CD4-positive, alpha-beta T cell (primary cell): ENCODE measurements around the gene ING2. TPM values are rescaled to one million over a fixed set of nuclear protein-coding genes. Genes with fewer than 3 reads are reported as not detected.
"Not testable (repeated sequence)": the region's sequence is repeated elsewhere in the genome, so short reads cannot be mapped to it uniquely, and the experiment has no call there.

ENCODE experiments used
- ATAC-seq: fragments of 200-7000 bp; cut with Tn5 transposase; one replicate; pipeline ENCODE4 v1.10.0; 2022; ENCODE audit warnings: mild to moderate bottlenecking; ENCODE audit not compliant: poor library complexity
- CTCF ChIA-PET: fragments of 350-600 bp; sonication (Branson Sonifier 250); formaldehyde crosslinking; loops from one replicate; lab custom pipeline; 2021; ENCODE audit warnings: antibody characterized with exemption, inconsistent platforms; lab: Charles Lee
- POLR2A ChIA-PET: fragments of 350-600 bp; sonication (Branson Sonifier 250); formaldehyde crosslinking; loops from one replicate; lab custom pipeline; 2021; ENCODE audit warnings: antibody characterized with exemption, inconsistent platforms; lab: Charles Lee
- DNase-seq, 14 experiments: peaks; one replicate each; pipeline ENCODE4 v3.0.0-alpha.2; 2013 to 2020; ENCODE audit warnings: mixed read lengths in 2 of 14
- H3K27ac ChIP-seq, 2 donors: one replicate each; pipeline versions ENCODE4 v1.5.1 to v1.7.0; 2013; ENCODE audit warnings: low read length in 2 of 2, low read depth in 1 of 2, mild to moderate bottlenecking in 1 of 2
- H3K27me3 ChIP-seq, 2 experiments: 1 replicate in 1 of 2; 2 replicates in 1 of 2; pipeline versions ENCODE4 v1.6.1 to v1.7.0; 2013; ENCODE audit warnings: low read length in 2 of 2, control low read depth in 1 of 2, mild to moderate bottlenecking in 1 of 2, moderate library complexity in 1 of 2; ENCODE audit not compliant: insufficient read depth in 2 of 2, control insufficient read depth in 1 of 2
- H3K36me3 ChIP-seq: one replicate; pipeline ENCODE4 v1.6.1; 2013; ENCODE audit warnings: low read length, control low read depth; ENCODE audit not compliant: insufficient read depth
- H3K4me1 ChIP-seq: one replicate; pipeline ENCODE4 v1.6.1; 2013; ENCODE audit warnings: low read length, control low read depth; ENCODE audit not compliant: insufficient read depth
- H3K4me3 ChIP-seq: one replicate; pipeline ENCODE4 v1.5.1; 2013; ENCODE audit warnings: mild to moderate bottlenecking, low read length, moderate library complexity
- H3K9me3 ChIP-seq, 2 experiments: 1 replicate in 1 of 2; 2 replicates in 1 of 2; pipeline versions ENCODE4 v1.6.1 to v1.7.0; 2013; ENCODE audit warnings: low read length in 2 of 2, mild to moderate bottlenecking in 2 of 2, control low read depth in 1 of 2, moderate library complexity in 1 of 2; ENCODE audit not compliant: control insufficient read depth in 1 of 2, insufficient read depth in 1 of 2
- H3K27ac Mint-ChIP-seq: one replicate; pipeline ENCODE4 v1.8.0; 2020; ENCODE audit warnings: mixed read lengths
- H3K27me3 Mint-ChIP-seq: one replicate; pipeline ENCODE4 v1.8.0; 2021; ENCODE audit warnings: mixed read lengths
- H3K36me3 Mint-ChIP-seq: one replicate; pipeline ENCODE4 v1.8.0; 2021; ENCODE audit warnings: low read depth, mixed read lengths
- H3K4me1 Mint-ChIP-seq: one replicate; pipeline ENCODE4 v1.8.0; 2021; ENCODE audit warnings: low read depth, mixed read lengths
- H3K4me3 Mint-ChIP-seq: one replicate; pipeline ENCODE4 v1.8.0; 2020; ENCODE audit warnings: mild to moderate bottlenecking, mixed read lengths
- H3K9me3 Mint-ChIP-seq: one replicate; pipeline ENCODE4 v1.8.0; 2020; ENCODE audit warnings: mixed read lengths
- intact Hi-C, 2 experiments: fragments of 100-400 bp; cut with DNase I in 1 of 2; cut with micrococcal nuclease in 1 of 2; formaldehyde crosslinking; loops; one replicate each; pipeline versions ENCODE4 v1.15.1 to v1.9.0; 2023 to 2025; cut with DNase I, micrococcal nuclease
- total RNA-seq, 174 experiments: library from RNA in 2 of 174; stranded (reverse) in 2 of 174; gene quantifications; one replicate each; pipeline ENCODE4 v1.2.3 and lab custom pipeline; 2021 to 2026
- TF ChIP-seq, protein P1 (sequence below): fragments of 200-600 bp; IDR thresholded peaks from one replicate; pipeline ENCODE4 v1.8.0; 2022; ENCODE audit warnings: antibody characterized with exemption, mild to moderate bottlenecking

The ING2 gene
- total RNA-seq, 2 experiments from 2014 or later = 12.5 to 12.8 TPM

DNA sequence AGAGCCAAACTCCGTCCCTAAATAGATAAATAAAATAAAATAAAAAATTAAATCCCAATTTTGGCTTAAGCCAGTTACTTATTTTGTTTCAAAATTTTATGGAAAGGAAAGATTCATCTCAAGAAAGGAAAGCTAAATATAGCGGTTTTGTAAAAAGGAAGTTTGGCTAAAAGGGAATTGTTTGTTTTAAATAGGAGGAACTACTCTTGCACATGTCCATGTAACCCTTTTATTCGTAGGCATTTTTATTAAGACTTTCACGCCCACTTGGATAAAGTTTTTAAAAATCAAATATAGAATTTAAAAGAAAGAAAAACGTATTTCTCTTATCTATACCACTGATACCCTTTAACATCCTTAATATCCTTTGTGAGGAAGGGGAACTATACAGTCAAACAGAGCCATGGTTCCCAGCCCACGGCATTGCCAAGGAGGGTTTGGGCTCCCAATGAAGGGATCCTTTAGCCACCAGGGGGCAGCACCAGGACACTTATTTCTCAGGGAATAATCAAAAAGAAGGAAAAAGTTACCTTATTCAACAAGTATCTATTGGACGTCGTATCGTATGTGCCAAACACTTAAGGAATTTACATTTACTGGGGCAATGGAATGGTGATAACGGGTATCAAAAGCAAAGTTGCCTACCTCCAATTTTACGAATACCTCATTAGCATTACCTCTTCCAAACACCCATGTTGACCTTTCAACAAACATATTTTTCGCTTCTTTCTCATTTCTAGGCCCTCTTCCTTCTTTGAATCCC lies 32.7 kb upstream of the ING2 start:
- intact Hi-C loops = loop anchor here (1.0 to 10.0 kb wide), 12 partner anchors 25 to 697 kb away; partner anchors contain the start of genes RWDD4 (in 2 of the 2), TRAPPC11 (in 2 of the 2) and ING2 (in 1 of the 2)
- ATAC-seq = peak; percentile 78
- no peaks in the 10 kb centered on the region for H3K27me3 ChIP-seq
- no peaks in the 10 kb centered on the region for H3K36me3 ChIP-seq
- H3K4me3 ChIP-seq = no peak overlapping the region
- TF ChIP-seq, protein P1, sequence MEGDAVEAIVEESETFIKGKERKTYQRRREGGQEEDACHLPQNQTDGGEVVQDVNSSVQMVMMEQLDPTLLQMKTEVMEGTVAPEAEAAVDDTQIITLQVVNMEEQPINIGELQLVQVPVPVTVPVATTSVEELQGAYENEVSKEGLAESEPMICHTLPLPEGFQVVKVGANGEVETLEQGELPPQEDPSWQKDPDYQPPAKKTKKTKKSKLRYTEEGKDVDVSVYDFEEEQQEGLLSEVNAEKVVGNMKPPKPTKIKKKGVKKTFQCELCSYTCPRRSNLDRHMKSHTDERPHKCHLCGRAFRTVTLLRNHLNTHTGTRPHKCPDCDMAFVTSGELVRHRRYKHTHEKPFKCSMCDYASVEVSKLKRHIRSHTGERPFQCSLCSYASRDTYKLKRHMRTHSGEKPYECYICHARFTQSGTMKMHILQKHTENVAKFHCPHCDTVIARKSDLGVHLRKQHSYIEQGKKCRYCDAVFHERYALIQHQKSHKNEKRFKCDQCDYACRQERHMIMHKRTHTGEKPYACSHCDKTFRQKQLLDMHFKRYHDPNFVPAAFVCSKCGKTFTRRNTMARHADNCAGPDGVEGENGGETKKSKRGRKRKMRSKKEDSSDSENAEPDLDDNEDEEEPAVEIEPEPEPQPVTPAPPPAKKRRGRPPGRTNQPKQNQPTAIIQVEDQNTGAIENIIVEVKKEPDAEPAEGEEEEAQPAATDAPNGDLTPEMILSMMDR = peak; percentile 92
- H3K9me3 Mint-ChIP-seq = no peaks in the 10 kb centered on the region
- no peaks in the 10 kb centered on the region for H3K9me3 ChIP-seq
- peak; percentile 71 to 92 (median 80) for DNase-seq
- H3K27me3 Mint-ChIP-seq = peaks cover 4% of the 10 kb centered on the region
- H3K36me3 Mint-ChIP-seq = no peaks in the 10 kb centered on the region
- H3K4me1 Mint-ChIP-seq = peaks cover 6% of the 10 kb centered on the region
- POLR2A ChIA-PET = no interaction called here
- peaks cover 3% of the 10 kb centered on the region for H3K4me1 ChIP-seq
- H3K4me3 Mint-ChIP-seq = no peak overlapping the region
- CTCF ChIA-PET = no interaction called here
- H3K27ac ChIP-seq = no peak overlapping the region
- H3K27ac Mint-ChIP-seq = no peak overlapping the region

- no peak overlapping the region for H3K27ac ChIP-seq
- ATAC-seq = no peak
- Mint-ChIP-seq H3K4me1 (no peaks in the 10 kb centered on the region), H3K9me3 (no peaks in the 10 kb centered on the region), H3K27ac (no peak overlapping the region), H3K36me3 (no peaks in the 10 kb centered on the region), H3K27me3 (no peaks in the 10 kb centered on the region), H3K4me3 (no peak overlapping the region)
- no peaks in the 10 kb centered on the region for H3K9me3 ChIP-seq
- TF ChIP-seq, protein P1 = no peak
- CTCF ChIA-PET = no interaction called here
- no peak overlapping the region for H3K4me3 ChIP-seq
- no peak for DNase-seq
- POLR2A ChIA-PET = interaction anchor here (0.6 to 0.9 kb wide), 2 partner anchors 10 to 20 kb away, joined by 3 to 4 read pairs; no protein-coding TSS in a partner anchor
- H3K27me3 ChIP-seq = no peaks in the 10 kb centered on the region
- no peaks in the 10 kb centered on the region for H3K4me1 ChIP-seq
- H3K36me3 ChIP-seq = no peaks in the 10 kb centered on the region
- intact Hi-C loops = loop anchor here (10.0 kb wide), 2 partner anchors 177 to 367 kb away; partner anchors contain the start of genes RWDD4 (in 1 of the 2) and TRAPPC11 (in 1 of the 2)
Measured at GRCh38 chr4:183478123-183478522, 26.7 kb upstream of the ING2 start.

DNA sequence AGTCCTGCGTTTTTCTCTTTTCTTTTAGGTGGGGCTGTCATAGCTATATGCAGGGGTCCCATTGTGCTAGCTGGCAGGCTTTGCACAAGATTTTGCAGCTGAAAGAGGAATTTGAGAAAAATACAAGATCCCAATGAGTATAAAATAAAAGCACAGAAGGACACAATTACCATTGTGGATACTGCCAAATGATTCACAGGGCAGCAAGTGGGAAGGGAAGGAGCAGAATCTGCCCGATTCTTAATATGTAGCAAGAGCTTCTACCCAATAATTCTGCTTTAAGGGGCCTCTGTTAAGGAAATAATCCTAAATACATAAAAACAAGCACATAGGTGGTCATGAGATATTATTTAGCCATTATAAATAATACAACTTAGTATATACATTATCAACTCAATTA lies 25.9 kb upstream of the ING2 start:
- no peaks in the 10 kb centered on the region for H3K9me3 Mint-ChIP-seq
- no peaks in the 10 kb centered on the region for H3K4me1 Mint-ChIP-seq
- H3K27ac Mint-ChIP-seq = no peak overlapping the region
- TF ChIP-seq, protein P1 = no peak
- ATAC-seq (no peak), DNase-seq (no peak)
- H3K36me3 ChIP-seq = no peaks in the 10 kb centered on the region
- H3K4me3 ChIP-seq = no peak overlapping the region
- no peak overlapping the region for H3K4me3 Mint-ChIP-seq
- no peaks in the 10 kb centered on the region for H3K36me3 Mint-ChIP-seq
- no peaks in the 10 kb centered on the region for H3K27me3 Mint-ChIP-seq
- no peaks in the 10 kb centered on the region for H3K4me1 ChIP-seq
- intact Hi-C loops = loop anchor here (10.0 kb wide), 2 partner anchors 176 to 366 kb away; partner anchors contain the start of genes RWDD4 (in 1 of the 2) and TRAPPC11 (in 1 of the 2)
- H3K27ac ChIP-seq = no peak overlapping the region
- no peaks in the 10 kb centered on the region for H3K9me3 ChIP-seq
- ChIA-PET CTCF (no interaction called here), POLR2A (interaction anchor here (0.9 kb wide), 1 partner anchor 19 kb away, joined by 3 read pairs; no protein-coding TSS in a partner anchor)
- no peaks in the 10 kb centered on the region for H3K27me3 ChIP-seq

GRCh38 chr4:183482515-183483095 lies 22.3 kb upstream of the ING2 start:
- H3K9me3 Mint-ChIP-seq, H3K27ac ChIP-seq, H3K4me1 ChIP-seq, H3K36me3 ChIP-seq, H3K4me1 Mint-ChIP-seq, H3K36me3 Mint-ChIP-seq, H3K27ac Mint-ChIP-seq, ATAC-seq, CTCF ChIA-PET, H3K27me3 ChIP-seq, POLR2A ChIA-PET, H3K4me3 ChIP-seq, DNase-seq, H3K4me3 Mint-ChIP-seq, intact Hi-C loops, H3K9me3 ChIP-seq, H3K27me3 Mint-ChIP-seq: not testable (repeated sequence)
